ENCODE measurements around the gene TSHZ2. TPM values are rescaled to one million over a fixed set of nuclear protein-coding genes. Genes with fewer than 3 reads are reported as not detected.

Gene TSHZ2
- total and polyA plus RNA-seq, 12 donors = 1.5 to 6.2 (median 4.5) TPM

GRCh38 chr20:53097371-53097770, 125.2 kb downstream of the TSHZ2 start:
- TF ChIP-seq, protein P1, sequence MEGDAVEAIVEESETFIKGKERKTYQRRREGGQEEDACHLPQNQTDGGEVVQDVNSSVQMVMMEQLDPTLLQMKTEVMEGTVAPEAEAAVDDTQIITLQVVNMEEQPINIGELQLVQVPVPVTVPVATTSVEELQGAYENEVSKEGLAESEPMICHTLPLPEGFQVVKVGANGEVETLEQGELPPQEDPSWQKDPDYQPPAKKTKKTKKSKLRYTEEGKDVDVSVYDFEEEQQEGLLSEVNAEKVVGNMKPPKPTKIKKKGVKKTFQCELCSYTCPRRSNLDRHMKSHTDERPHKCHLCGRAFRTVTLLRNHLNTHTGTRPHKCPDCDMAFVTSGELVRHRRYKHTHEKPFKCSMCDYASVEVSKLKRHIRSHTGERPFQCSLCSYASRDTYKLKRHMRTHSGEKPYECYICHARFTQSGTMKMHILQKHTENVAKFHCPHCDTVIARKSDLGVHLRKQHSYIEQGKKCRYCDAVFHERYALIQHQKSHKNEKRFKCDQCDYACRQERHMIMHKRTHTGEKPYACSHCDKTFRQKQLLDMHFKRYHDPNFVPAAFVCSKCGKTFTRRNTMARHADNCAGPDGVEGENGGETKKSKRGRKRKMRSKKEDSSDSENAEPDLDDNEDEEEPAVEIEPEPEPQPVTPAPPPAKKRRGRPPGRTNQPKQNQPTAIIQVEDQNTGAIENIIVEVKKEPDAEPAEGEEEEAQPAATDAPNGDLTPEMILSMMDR (IDR thresholded peaks at IDR 0.05) = no peak
- peak in 4 of 8 donors; percentile 38 to 69 (median 40) for ATAC-seq
- Histone ChIP-seq H3K36me3 (no peaks in the 10 kb centered on the region), H3K4me1 (peaks cover 0 to 35% (median 12%) of the 10 kb centered on the region in 9 donors), H3K9me3 (no peaks in the 10 kb centered on the region), H3K27ac (no peak overlapping the region), H3K4me3 (no peak overlapping the region), H3K27me3 (no peaks in the 10 kb centered on the region)
- intact Hi-C loops (cut with DNase I) = no loop called here
- DNase-seq = no peak
- 50 to 59% methylated on average over 2 of the region's 2 CpGs for WGBS, 2 donors

DNA sequence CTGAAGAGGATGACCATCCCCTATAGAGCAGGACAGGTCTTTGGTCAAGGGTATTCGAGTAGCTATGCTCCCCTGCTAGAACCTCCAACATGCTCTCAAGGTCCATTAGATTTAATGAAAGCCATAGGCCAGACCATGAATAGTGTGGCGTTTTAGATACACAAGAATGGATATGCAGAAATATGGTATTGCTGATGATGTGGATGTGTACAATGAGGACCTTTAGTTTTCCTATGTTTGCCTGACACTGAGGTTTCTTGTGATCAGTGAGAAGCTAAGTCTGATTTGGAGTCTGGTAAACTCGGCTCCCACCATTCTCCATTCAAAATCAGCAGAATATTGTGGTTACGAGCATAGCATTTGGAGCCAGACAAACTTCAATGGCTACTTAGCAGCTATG, 125.6 kb downstream of the TSHZ2 start:
- DNase-seq (no peak), ATAC-seq (no peak)
- intact Hi-C loops (cut with DNase I) = no loop called here

DNA sequence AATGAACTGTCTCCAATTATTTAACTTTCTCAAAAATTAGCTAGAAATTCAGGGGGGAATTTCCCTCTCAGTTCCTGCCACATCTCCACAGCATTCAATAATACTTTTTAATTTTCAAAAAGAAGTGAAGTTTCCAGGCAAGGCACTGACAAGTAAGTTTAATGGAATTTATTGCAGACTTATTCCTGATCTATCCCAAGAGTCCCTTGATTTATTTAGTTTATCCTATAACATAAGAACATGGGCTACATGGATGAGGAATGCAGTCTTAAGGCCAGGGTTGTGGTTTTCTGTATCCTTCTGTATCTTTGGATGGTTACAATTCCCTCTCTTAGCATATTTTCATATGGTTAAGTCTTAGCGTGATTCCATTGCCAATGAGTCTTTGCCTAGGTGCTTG, 126.5 kb downstream of the TSHZ2 start:
- Histone ChIP-seq H3K4me3 (no peak overlapping the region), H3K27me3 (no peaks in the 10 kb centered on the region), H3K4me1 (peaks cover 0 to 35% (median 12%) of the 10 kb centered on the region in 9 donors), H3K36me3 (no peaks in the 10 kb centered on the region), H3K27ac (no peak overlapping the region), H3K9me3 (no peaks in the 10 kb centered on the region)
- DNase-seq (no peak), ATAC-seq (no peak)
- WGBS, 2 donors = 98 to 100% methylated on average over 1 of the region's 1 CpG
- TF ChIP-seq, protein P1 (IDR thresholded peaks at IDR 0.05) = no peak
- intact Hi-C loops (cut with DNase I) = no loop called here

More for the DNA sequence above, 125.6 kb downstream of the TSHZ2 start:
- Histone ChIP-seq H3K36me3 (no peaks in the 10 kb centered on the region), H3K27me3 (no peaks in the 10 kb centered on the region), H3K4me3 (no peak overlapping the region), H3K9me3 (no peaks in the 10 kb centered on the region), H3K27ac (no peak overlapping the region), H3K4me1 (peaks cover 0 to 35% (median 12%) of the 10 kb centered on the region in 9 donors)
- WGBS, 2 donors = 93 to 94% methylated on average over 4 of the region's 4 CpGs
- TF ChIP-seq, protein P1 (IDR thresholded peaks at IDR 0.05) = no peak

- peak overlapping the region in 1 of 10 donors; percentile 18 for H3K27ac ChIP-seq
- 19 to 39% methylated on average over 2 of the region's 2 CpGs for WGBS, 2 donors
- H3K4me3 ChIP-seq = no peak overlapping the region
- no peaks in the 10 kb centered on the region for H3K27me3 ChIP-seq
- H3K9me3 ChIP-seq = no peaks in the 10 kb centered on the region
- H3K4me1 ChIP-seq = peaks cover 0 to 35% (median 12%) of the 10 kb centered on the region in 9 donors
- TF ChIP-seq, protein P1 (IDR thresholded peaks at IDR 0.05) = no peak
- ATAC-seq (no peak), DNase-seq (no peak)
- H3K36me3 ChIP-seq = no peaks in the 10 kb centered on the region
- intact Hi-C loops (cut with DNase I) = no loop called here
Observed at GRCh38 chr20:53099856-53100255, 127.7 kb downstream of the TSHZ2 start.

Data from heart right ventricle (tissue), 16 donors.